ENCODE data around the gene KHNYN.

- TF ChIP-seq EZH2 (IDR thresholded peaks at IDR 0.05; ENCODE audit: borderline replicate concordance, low read length) = no peak
- TF ChIP-seq, protein P1, sequence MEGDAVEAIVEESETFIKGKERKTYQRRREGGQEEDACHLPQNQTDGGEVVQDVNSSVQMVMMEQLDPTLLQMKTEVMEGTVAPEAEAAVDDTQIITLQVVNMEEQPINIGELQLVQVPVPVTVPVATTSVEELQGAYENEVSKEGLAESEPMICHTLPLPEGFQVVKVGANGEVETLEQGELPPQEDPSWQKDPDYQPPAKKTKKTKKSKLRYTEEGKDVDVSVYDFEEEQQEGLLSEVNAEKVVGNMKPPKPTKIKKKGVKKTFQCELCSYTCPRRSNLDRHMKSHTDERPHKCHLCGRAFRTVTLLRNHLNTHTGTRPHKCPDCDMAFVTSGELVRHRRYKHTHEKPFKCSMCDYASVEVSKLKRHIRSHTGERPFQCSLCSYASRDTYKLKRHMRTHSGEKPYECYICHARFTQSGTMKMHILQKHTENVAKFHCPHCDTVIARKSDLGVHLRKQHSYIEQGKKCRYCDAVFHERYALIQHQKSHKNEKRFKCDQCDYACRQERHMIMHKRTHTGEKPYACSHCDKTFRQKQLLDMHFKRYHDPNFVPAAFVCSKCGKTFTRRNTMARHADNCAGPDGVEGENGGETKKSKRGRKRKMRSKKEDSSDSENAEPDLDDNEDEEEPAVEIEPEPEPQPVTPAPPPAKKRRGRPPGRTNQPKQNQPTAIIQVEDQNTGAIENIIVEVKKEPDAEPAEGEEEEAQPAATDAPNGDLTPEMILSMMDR (IDR thresholded peaks at IDR 0.05; ENCODE audit: low read length) = no peak
Measured at GRCh38 chr14:24418492-24418873, 11.3 kb upstream of the KHNYN start.

All from OCI-LY1 (cell line).